ENCODE results near the gene HK3.

The HK3 gene

DNA sequence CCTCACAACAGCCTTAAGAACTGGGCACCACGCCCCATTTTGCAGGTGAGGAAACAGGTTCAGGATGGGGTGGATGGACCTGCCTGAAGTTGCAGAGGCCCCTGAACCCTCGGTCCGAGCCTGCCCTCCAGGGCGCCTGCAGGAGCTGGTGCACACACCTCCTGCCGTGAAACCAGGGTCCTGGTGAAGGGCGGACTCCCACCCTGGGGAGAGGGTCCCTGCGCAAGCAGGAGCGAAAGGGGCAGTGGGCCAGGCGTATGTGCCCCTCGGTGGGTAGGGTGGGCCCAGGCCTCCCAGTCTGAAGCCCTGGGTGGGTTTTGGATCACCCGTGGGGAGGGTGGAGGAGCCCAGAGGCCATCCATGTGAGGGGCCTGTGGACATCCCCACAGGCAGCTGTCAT, 37.9 kb downstream of the HK3 start:
- no peak overlapping the region for H3K4me3 ChIP-seq (ENCODE audit: low read depth, low read length)
- TF ChIP-seq, protein P1, sequence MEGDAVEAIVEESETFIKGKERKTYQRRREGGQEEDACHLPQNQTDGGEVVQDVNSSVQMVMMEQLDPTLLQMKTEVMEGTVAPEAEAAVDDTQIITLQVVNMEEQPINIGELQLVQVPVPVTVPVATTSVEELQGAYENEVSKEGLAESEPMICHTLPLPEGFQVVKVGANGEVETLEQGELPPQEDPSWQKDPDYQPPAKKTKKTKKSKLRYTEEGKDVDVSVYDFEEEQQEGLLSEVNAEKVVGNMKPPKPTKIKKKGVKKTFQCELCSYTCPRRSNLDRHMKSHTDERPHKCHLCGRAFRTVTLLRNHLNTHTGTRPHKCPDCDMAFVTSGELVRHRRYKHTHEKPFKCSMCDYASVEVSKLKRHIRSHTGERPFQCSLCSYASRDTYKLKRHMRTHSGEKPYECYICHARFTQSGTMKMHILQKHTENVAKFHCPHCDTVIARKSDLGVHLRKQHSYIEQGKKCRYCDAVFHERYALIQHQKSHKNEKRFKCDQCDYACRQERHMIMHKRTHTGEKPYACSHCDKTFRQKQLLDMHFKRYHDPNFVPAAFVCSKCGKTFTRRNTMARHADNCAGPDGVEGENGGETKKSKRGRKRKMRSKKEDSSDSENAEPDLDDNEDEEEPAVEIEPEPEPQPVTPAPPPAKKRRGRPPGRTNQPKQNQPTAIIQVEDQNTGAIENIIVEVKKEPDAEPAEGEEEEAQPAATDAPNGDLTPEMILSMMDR (IDR thresholded peaks at IDR 0.05; ENCODE audit: borderline replicate concordance, insufficient read depth, low read depth, low read length) = no peak

DNA sequence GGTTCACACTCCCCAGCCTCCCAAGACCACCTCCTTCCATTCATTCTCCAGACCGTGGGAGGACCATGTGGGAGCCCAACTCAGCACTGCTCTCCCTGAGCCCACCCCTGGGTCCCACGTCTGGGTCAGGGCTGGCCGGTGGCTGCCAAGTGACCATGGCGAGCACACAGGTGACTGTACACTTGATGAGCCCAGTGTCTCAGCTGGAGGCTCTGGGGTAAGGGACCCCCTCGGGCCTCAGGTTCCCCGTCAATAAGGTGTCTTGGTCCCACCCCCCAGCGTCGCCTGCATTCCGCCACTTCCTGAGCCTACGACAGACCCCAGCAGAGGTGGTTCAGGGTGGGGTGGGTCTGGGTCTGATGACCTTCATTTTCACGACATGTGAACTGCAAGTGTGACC, 38.8 kb downstream of the HK3 start:
- TF ChIP-seq, protein P1 (IDR thresholded peaks at IDR 0.05; ENCODE audit: borderline replicate concordance, insufficient read depth, low read depth, low read length) = no peak
- no peak overlapping the region for H3K4me3 ChIP-seq (ENCODE audit: low read depth, low read length)

DNA sequence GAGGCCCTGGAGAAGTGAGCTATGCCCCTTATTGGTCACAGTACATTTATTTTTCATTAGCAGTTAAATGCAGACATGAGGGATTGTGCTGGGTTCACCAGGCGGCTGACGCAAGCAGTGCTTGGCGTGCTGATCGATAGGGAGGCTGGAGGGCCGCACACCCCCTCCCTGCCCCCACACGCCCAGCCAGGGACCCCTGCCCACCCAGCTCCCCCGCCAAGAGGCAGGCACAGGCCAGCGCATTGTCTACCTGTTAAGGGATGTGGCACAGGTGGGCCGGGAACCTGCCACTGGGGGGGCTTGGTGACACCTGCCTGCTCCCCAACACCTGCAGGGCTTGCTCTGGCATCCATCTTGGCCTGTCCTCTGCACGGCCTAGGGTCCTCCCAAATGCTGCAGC, 39.2 kb downstream of the HK3 start:
- no peak overlapping the region for H3K4me3 ChIP-seq (ENCODE audit: low read depth, low read length)
- TF ChIP-seq, protein P1 (IDR thresholded peaks at IDR 0.05; ENCODE audit: borderline replicate concordance, insufficient read depth, low read depth, low read length) = no peak

DNA sequence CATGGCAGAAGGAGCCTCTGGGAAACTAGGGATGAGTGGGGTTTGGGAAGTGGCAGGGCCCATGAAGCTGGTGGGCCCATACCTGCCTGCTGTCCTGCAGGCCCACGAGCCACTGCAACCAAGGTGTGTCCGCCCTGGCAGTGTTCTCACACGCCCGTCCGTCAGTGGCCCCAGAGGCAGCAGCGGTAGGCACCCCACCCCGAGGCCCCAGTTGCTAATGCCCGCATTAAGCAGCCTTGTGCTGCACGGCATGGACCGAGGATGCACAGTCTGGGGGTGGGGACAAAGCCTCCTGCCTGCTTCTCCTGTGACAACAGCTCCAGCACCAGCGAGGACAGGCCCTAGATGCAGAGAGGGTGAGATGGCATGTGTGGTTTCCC, 41.3 kb downstream of the HK3 start:
- TF ChIP-seq, protein P1 (IDR thresholded peaks at IDR 0.05; ENCODE audit: borderline replicate concordance, insufficient read depth, low read depth, low read length) = no peak
- no peak overlapping the region for H3K4me3 ChIP-seq (ENCODE audit: low read depth, low read length)

DNA sequence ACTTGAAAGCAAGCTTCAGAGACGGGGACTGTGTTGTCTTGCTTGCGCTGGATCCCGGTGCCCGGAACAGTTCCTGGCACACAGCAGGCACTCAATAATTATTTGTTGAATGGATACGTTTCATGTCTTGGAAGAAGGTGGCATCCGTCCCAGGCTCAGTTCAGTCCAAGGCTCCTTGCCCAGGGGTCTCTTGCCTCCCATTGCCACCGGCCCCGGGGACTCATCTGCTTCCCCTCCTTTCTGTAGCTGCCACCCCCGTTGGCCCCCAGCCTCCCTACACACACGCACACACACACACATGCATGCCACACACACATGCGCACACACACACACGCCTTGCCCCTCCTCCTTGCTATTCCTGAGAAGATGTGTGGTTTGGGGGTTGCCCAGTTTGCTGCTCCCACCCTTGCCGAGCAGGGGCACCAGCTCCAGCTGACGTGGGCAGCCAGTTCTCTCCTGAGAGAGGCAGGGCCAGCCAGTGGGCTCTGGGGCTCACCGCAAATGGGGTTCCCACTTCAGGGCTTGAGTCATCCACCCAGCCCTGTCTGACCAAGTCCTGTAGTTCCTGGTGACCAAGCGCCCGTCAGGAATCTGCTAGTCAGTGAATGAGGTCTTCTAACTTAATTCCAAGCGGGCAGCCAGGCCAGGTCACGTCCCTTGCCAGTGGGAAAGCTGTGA, 41.8 kb downstream of the HK3 start:
- H3K4me3 ChIP-seq (ENCODE audit: low read depth, low read length) = no peak overlapping the region
- TF ChIP-seq, protein P1 (IDR thresholded peaks at IDR 0.05; ENCODE audit: borderline replicate concordance, insufficient read depth, low read depth, low read length) = no peak

DNA sequence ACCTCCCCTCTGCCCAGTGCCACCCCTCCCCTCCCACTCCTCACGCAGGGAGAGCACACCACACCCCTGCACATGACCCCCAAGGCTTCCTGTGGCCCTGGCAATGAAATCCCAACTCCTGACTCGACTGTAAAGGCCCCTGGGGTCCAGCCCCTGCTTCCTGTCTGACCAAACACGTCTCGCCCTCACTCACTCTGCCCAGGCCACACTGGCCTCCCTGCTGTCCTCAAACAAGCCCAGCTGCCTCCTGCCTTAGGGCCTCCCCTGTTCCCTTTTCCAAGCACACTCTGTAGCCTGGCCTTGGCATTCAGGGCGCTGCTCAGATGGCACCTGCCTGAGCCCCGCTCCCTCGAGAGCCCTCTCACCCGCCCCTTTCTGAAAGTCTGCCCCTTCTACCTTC, 42.4 kb downstream of the HK3 start:
- TF ChIP-seq, protein P1 (IDR thresholded peaks at IDR 0.05; ENCODE audit: borderline replicate concordance, insufficient read depth, low read depth, low read length) = no peak

DNA sequence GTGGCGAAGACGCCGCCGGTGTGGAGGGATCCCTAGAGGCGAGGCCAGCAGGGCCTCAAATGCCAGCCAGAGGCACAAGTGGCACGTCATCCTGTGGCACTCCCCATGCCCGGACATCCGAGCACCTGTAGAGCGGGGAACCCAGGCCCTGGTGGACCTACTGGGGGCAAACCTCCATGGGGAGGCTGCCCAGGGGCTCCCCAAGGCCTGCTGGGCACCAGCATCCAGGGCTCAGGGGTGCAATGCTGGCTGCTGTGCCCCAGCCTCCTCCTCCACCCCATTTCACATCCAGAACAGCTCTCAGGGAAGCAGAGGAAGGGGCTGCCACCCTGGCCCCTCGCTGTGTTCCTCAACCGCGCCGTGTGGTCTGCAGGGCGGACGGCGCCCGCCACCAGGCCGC, 43.5 kb downstream of the HK3 start:
- TF ChIP-seq, protein P1 (IDR thresholded peaks at IDR 0.05; ENCODE audit: borderline replicate concordance, insufficient read depth, low read depth, low read length) = no peak
- no peak overlapping the region for H3K4me3 ChIP-seq (ENCODE audit: low read depth, low read length)

More for the DNA sequence above, 42.4 kb downstream of the HK3 start:
- H3K4me3 ChIP-seq (ENCODE audit: low read depth, low read length) = no peak overlapping the region
